GM04504 (cell line): ENCODE measurements around the gene HOXA7.
A peak's percentile ranks its signal among the peaks of the same experiment; 100 is the strongest.

Source experiments
- DNase-seq: peaks from one replicate; pipeline ENCODE4 v3.0.0-alpha.2; 2012; ENCODE audit warnings: low read depth

HOXA7 gene

GRCh38 chr7:27118580-27118979, 37.9 kb downstream of the HOXA7 start:
- DNase-seq, result no peak

GRCh38 chr7:27117887-27118491, 38.5 kb downstream of the HOXA7 start:
- DNase-seq, result no peak

DNA sequence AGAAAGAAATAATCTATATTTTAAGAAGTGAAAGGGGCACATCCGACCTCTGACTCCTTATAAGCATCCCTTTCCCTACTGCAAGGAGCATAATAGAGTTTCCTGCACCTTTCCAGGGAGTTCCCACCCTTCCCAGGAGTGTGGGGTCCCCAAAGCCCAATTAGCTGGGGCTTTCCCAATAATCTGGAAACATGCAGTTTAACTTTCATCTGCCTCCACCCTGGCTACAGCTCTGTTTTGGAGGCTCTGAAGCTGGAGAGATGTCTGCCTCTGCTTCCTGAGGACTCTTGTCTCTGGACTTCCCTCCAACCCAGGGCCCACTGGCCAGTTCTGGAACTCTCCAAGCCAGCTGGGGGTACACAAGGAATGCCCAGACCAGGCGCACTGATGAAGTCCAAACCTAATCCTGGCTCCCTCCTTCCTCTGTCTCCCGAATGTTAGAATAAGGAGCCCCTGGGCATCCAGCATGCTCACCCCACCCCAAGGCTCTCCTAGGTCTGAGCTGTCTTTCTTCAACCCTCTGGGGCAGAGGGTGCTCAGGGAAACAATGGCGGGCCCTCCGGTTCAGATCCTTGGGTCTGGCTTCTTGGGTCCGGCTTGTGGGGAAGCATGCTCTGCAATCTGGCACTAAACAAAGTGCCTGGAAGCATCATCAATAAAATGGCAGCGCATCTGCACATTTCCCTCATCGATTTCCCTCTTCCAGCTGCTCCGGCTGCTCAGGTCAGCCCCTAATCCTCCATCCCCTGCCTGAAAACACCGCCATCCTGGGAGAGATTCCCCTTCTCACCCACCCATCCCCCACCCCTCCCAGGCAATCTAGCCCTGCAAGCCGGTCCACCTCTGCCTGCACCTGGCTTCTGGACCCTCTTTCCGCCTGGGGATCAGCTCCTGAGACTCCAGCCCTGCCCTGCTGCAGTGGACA, 39.3 kb downstream of the HOXA7 start:
- no peak for DNase-seq

GRCh38 chr7:27116031-27116961, 40.2 kb downstream of the HOXA7 start:
- DNase-seq, result no peak

- DNase-seq, result no peak
These were observed 41.1 kb downstream of the HOXA7 start for GRCh38 chr7:27115221-27116026.

DNA sequence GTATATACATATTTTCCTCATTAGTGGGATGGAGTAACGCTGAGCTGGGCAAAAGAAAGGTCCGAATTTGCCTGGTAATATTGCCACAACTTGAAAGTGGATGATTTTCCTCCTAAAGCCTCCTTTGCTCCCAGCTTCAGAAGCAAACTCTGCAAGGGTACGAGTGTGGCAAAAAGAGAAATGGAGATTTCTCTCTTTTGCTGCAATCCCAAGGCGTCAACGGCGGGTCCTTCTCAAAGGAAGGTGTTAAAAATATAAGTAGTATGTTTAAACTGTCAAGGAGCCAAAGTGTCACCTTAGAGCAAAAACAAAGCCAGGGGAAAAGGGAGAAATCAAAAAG, 41.6 kb downstream of the HOXA7 start:
- DNase-seq, result no peak

- DNase-seq, result no peak
These were observed 42.3 kb downstream of the HOXA7 start for GRCh38 chr7:27113991-27114769.

GRCh38 chr7:27112955-27113949, 43.2 kb downstream of the HOXA7 start:
- no peak for DNase-seq

GRCh38 chr7:27112361-27112760, 44.1 kb downstream of the HOXA7 start:
- no peak for DNase-seq

GRCh38 chr7:27111751-27112277, 44.7 kb downstream of the HOXA7 start:
- no peak for DNase-seq

GRCh38 chr7:27111042-27111750, 45.3 kb downstream of the HOXA7 start:
- peak; percentile 38 for DNase-seq

- DNase-seq, result peak; percentile 58
These were observed 46.1 kb downstream of the HOXA7 start for GRCh38 chr7:27110186-27111031.

GRCh38 chr7:27109466-27110185, 46.8 kb downstream of the HOXA7 start:
- no peak for DNase-seq

GRCh38 chr7:27108390-27109127, 47.9 kb downstream of the HOXA7 start:
- no peak for DNase-seq

GRCh38 chr7:27107391-27108381, 48.8 kb downstream of the HOXA7 start:
- no peak for DNase-seq
